Measurements from ENCODE around the gene CTBP2.

The CTBP2 gene

DNA sequence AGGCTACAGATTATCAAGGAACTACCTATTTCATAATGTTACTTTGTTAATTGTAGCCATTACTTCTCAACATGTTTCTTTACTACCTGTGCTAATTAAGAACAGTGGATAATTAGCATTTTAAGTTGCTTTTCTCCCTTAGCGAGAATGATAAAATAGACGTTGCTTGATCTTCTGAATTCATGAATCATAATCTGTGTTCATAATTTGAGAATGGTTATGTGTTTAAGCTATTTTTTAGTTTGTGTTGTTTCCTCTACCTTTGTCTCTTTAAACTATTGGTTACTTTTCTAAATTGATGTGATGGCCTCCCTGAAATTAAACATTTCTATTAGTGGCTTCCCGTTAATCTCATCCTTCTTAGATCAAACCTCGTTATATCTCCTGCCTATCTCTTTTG is 218.5 kb downstream of the CTBP2 start, which contains the start of gene ZRANB1:
ZRANB1 (plus strand) TSS at position 301 of the 400 bp plus-strand sequence. CDS start 371 bp downstream, outside the sequence.
- no peak for DNase-seq (ENCODE audit: low spot score)

GRCh38 chr10:124939290-124939689 is 221.1 kb downstream of the CTBP2 start:
- no peak for DNase-seq (ENCODE audit: low spot score)

GRCh38 chr10:124936813-124937212 is 223.6 kb downstream of the CTBP2 start:
- DNase-seq (ENCODE audit: low spot score): no peak

DNA sequence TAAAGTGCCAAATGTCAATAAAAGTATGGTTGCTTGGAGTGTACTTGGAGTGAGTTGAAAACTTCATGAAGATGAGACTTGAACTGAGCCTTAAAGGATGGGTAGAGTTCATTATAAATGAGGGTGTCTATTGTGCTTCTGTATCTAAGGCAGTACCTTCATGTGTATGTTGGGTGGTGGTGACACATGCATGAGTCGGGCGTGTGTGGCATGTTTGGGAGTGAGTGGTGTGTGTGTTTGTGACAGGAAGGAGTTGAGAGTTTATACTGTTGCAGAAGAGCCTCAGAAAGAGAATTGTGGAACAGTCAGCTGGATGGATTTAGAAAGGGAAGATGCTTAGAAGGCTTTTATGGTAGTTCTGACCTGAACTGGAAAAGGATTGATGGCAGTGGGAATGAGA is 224.4 kb downstream of the CTBP2 start:
- no peak for DNase-seq (ENCODE audit: low spot score)

Measured in AG08395 (cell line).